ENCODE results near the gene KRT86.
"Not testable (repeated sequence)": the region's sequence is repeated elsewhere in the genome, so short reads cannot be mapped to it uniquely, and the experiment has no call there.

KRT86 gene

GRCh38 chr12:52252175-52252615 lies 22.2 kb upstream of the KRT86 start:
- DNase-seq = not testable (repeated sequence)

DNA sequence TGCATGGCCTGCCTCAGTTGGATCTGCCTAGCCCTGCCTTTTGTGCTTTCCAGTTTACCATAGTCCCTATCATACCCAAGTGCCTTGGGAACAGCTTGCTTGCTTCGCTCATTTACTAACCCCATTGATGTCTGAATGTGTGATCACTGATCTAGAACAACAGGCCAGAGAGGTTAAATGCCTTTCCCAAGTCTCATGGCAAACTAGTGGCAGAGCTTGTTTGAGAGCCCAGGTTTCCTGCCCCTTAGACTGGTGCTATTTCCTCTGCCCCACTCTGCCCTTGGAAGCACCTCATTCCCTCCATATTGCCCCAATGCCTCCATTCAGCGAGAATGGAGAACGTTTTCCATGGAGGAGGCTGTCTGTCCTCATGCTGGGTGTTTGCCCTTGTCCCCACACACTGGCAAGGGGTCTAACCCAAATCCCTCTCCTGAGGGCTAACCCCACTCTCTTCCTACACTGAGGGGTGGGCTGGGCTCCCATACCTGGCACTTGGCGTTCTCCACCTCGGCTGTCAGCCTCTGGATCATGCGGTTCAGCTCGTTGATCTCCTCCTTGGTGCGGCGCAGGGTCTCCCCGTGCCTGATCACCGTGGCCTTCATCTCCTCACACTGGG lies 21.6 kb upstream of the KRT86 start:
- no peak for DNase-seq

DNA sequence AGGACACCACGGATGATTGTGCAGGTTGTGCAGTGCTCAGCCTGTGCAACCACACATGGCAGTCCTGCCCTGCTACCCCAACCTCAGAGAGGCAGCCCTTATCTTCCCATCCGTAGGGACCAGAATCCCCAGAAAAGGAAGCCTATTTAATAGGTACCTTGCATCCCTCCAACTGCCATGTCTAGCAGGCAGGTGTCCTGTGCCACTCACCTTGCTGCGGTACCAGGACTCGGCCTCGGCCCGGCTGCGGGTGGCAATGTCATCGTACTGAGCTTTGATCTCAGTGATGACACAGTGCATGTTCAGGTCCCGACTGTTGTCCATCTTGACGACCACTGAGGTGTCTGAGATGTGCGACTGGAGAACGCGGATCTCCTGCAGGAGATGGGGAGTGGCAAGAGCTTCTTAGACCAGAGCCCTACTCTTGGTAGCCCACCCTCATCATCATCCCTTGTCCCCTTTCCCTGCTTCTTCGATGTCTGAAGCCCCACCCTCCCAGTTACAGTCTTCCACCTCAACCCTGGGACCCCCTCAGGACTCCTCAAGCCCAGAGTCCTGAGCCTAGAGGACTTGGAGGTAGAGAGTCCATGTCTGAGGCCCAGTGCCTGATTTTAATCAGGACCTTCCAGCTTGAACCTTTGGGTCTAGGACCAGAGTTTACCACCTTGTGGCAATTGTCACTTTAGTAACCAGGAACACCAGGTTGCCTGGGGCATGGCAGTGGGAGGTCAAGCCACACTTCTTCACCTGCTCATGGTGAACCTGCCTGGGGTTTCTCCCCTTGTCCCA lies 20.9 kb upstream of the KRT86 start:
- no peak for DNase-seq

- no peak for DNase-seq
Observed at GRCh38 chr12:52254180-52254964, 20.1 kb upstream of the KRT86 start.

- no peak for DNase-seq
Observed at GRCh38 chr12:52254965-52255751, 19.3 kb upstream of the KRT86 start.

GRCh38 chr12:52255926-52256583 lies 18.4 kb upstream of the KRT86 start:
- no peak for DNase-seq

DNA sequence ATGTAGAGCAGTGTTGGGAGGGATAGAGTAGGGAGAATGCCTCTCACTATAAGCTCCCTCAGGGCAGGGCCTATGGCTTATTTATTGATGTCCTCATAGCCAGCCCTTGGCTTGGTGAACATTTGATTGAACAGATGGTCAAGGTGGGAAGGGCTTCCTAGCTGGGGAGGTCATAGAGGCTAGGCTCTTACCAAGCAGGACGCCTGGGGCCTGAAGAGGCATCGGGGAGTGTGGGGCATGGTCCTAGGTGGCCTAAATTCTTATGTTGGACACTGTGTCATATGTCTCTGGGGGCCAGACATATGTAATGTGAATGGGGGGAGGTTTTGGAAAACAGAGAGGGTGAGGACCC lies 17.9 kb upstream of the KRT86 start:
- no peak for DNase-seq

GRCh38 chr12:52257074-52257551 lies 17.3 kb upstream of the KRT86 start:
- DNase-seq = no peak

DNA sequence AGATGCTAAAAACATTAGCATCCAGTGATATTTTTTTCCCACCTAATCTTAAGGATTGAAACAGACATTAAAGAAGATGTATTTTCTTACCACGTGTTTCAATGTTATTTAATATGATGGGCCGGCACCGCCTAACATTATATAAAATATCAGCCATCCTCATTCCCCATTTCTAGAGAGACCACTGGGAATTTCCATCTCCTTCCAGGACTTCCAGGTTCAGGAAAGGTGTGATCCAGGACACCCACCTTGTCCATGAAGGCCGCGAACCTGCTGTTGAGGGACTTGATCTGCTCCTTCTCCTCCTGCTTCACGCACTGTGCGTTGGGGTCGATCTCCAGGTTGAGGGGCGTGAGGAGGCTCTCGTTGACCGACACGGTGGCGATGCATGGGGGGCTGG lies 16.5 kb upstream of the KRT86 start:
- not testable (repeated sequence) for DNase-seq

GRCh38 chr12:52258335-52258901 lies 16.0 kb upstream of the KRT86 start:
- DNase-seq = no peak

DNA sequence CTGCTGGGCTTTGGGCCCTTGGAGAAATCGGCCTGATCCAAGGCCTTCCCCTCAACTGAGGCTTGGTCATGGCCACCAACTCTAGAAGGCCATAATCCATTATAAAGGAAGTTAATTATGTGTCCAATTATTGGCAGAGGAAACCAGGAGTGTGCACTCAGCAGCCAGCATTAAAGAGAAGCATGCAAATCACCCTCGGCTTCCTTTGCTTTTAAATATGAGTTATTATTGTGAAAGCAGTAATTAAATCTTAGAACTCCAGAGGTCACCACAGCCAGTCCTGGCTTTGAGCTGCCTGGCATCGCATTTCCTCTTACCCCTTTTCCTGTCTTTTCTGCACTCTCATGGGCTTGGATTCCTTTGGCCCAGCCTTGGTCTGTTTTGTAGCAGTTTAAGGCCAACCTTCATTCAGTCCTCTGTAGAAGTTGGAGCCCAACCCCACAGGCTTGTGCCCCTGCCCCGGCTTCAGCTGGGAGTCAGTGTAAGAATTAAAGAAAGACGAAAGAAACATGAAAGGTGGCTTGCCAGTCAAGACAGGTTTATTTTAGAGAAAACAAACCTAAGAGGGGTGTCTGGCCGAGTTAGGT lies 14.7 kb upstream of the KRT86 start:
- DNase-seq = no peak

DNA sequence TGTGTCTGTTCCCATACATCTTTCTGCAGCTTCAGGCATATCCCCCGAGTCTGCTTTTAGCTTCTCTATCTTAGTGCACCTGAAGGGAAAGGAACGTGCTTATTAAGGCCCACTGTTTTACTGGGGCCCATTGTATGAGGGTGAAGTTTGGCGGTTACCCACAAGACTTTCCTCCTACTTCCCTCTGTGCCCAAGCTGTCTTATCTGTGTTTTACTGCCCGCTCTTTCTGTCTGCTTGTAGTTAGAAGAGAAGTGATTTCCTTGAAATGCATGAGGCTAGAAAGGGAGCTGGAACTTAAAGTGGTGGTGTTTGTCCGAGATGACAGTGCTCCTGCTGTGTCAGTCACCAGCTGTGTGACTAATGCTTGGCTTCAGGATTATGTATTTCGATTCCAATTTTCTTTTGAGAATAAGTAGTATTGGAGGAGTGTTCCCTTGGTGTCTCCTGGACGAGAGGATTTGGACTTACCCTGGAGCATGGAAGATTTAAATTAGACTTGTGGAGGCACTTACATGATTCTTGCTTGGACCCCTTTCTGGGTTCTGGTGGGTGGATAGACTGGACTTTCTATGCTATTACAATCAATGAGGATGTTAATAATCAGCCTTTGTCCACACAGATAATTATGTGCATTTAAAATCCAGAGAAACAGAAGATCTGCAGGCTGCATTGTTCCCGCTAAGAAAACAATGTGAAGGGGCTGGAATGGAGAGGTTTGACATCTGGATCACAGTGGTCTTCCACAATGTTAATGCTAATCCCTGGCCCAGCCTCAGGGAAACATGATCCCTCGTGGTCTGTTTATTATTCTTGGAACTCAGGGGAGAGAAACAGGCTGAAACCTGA lies 13.9 kb upstream of the KRT86 start:
- no peak for DNase-seq

DNA sequence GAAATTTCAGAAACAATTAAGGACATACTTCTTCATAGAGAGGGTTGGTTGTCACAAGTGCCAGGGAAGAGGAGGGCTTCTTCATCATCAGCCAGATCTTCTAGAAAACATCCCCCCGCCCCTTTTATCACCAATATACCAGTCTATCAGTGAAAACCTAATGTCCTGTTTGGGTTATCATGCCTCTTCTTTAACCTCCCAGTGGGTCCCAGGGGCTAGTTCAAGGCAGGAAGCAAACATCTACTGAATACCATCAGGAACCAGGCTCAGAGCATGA lies 13.3 kb upstream of the KRT86 start:
- no peak for DNase-seq

GRCh38 chr12:52262286-52262685 lies 12.2 kb upstream of the KRT86 start:
- no peak for DNase-seq

DNA sequence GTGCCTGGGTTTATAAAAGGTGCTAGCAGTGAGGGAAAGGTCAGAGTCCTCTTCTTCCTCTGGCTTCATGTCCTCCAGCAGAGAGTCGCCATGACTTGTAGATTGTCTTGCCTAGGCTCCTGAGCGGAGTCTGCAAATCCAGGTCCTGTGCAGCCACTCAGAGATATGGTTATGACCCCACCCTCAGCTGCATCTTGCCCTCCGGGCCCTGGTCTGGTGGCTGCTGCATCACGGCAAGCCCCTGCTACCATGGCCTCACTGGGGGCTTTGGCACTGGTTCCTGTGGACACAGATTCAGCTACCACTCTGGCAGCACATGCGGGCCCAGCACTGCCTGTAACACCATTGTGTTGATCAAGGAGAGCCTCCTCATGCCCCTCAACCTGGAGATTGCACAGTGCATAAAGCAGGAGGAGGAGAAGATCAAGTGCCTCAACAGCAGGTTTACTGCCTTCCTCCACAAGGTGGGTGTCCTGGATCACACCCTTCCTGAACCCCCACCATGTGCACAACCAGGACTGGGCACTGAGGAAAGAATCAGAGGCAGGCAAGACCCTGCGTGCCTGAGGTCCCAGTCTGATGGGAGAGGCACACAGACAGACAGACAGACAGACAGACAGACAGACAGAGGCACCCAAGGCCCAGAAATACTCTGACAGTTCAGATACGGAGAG lies 10.5 kb upstream of the KRT86 start:
- no peak for DNase-seq

GRCh38 chr12:52264435-52264825 lies 10.0 kb upstream of the KRT86 start:
- no peak for DNase-seq

GRCh38 chr12:52266514-52266913 lies 7.9 kb upstream of the KRT86 start:
- DNase-seq = no peak

- DNase-seq = no peak
Observed at GRCh38 chr12:52267266-52267665, 7.2 kb upstream of the KRT86 start.

DNA sequence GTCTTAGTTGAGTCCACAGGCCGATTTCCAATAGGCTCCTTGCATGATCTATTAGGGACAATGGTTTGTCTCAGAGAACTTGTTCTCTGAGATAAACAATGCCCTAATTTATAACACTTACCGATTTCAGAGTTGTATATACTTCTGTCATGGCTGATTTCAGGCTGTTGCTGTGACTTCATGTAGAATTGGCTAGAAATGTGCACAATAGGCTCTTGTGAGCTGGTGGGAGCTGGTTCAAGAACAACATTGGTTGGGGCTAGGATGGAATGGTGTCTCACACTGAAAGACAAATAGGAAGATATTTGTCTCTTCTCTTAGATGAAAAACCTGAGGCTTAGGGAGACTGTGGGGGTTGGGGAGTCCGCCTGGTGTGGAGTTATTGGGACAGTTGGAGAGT lies 6.7 kb upstream of the KRT86 start:
- DNase-seq = no peak

DNA sequence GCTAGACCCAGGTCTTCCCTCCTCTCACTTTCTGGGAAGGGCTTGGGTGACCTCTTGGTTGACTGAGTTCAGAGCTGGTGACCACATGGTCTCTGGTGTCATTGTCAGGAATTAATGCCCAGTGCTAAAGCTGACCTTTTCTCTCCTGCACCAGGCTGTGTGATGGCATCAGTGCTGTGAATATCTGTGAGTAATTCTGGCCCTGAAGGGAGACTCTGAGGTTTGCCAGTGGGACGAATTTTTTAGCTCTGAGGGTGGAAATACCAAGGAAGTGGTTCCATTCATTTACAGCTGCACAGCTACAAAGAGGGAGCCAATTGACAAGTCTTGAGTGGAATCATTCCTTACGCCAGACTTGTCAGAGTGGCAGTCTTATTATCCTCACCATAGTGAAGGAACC lies 6.2 kb upstream of the KRT86 start:
- DNase-seq = no peak

Data from NK-92 treated with Interleukin-12 subunit alpha and Interleukin-12 subunit beta, amount 100 ng/mL, for 24 hours (cell line).